Stomach (tissue), 19 donors: ENCODE measurements around the gene EIF4EBP2. TPM values are rescaled to one million over a fixed set of nuclear protein-coding genes. Genes with fewer than 3 reads are reported as not detected.

Experiments
- DNase-seq, 2 donors: peaks; one replicate each; pipeline versions ENCODE4 v3.0.0 to v3.0.0-alpha.2; 2013 to 2019
- H3K27ac ChIP-seq, 5 donors: fragments of 200-600 bp in 4 of 5; sonication (generic) in 4 of 5; one replicate each; pipeline ENCODE4 v1.5.1; 2013 to 2019; ENCODE audit warnings: mild to moderate bottlenecking in 1 of 5, moderate library complexity in 1 of 5
- H3K27me3 ChIP-seq, 3 donors: fragments of 200-600 bp; sonication (generic); one replicate each; pipeline ENCODE4 v1.5.1; 2017 to 2019; ENCODE audit warnings: mixed run types in 1 of 3
- H3K36me3 ChIP-seq, 4 donors: fragments of 200-600 bp; sonication (generic); 1 replicate in 3 of 4; 2 replicates in 1 of 4; pipeline ENCODE4 v1.5.1; 2016 to 2019
- H3K4me1 ChIP-seq, 4 donors: fragments of 200-600 bp; sonication (generic); one replicate each; pipeline ENCODE4 v1.5.1; 2016 to 2019
- H3K4me3 ChIP-seq, 4 donors: fragments of 200-600 bp; sonication (generic) in 3 of 4; one replicate each; pipeline ENCODE4 v1.5.1; 2016 to 2019; ENCODE audit warnings: mild to moderate bottlenecking in 1 of 4
- H3K9me3 ChIP-seq, 4 donors: fragments of 200-600 bp; sonication (generic); one replicate each; pipeline ENCODE4 v1.5.1; 2016 to 2019
- CTCF ChIP-seq, 7 experiments: fragments of 450-650 bp in 4 of 7; fragments of 200-600 bp in 3 of 7; sonication (generic) in 3 of 7; IDR thresholded peaks; one replicate each; pipeline ENCODE4 v1.5.1; 2016 to 2019; ENCODE audit warnings: antibody characterized with exemption in 7 of 7, control low read depth in 2 of 7, mild to moderate bottlenecking in 1 of 7
- EP300 ChIP-seq: sonication (generic); formaldehyde crosslinking; IDR thresholded peaks from one replicate; pipeline ENCODE4 v1.6.1; 2017; ENCODE audit warnings: antibody characterized with exemption
- POLR2A ChIP-seq, 4 donors: fragments of 450-650 bp; IDR thresholded peaks; one replicate each; pipeline ENCODE4 v1.6.1; 2016; ENCODE audit warnings: antibody characterized with exemption in 4 of 4, control low read depth in 2 of 4, mild to moderate bottlenecking in 1 of 4, moderate library complexity in 1 of 4
- POLR2AphosphoS5 ChIP-seq, 3 donors: sonication (generic); formaldehyde crosslinking; IDR thresholded peaks; one replicate each; pipeline ENCODE4 v1.6.1; 2016; ENCODE audit warnings: antibody characterized with exemption in 3 of 3
- WGBS, 5 donors: extraction: QIAGEN DNeasy Blood & Tissue Kit in 3 of 5; methylation state at CpG; one replicate each; pipeline versions ENCODE4 v1.1.5 to v1.1.7; 2013 to 2018; 5-methylcytosine and 5-hydroxymethylcytosine counted together
- intact Hi-C: fragments of 100-400 bp; cut with DNase I; formaldehyde crosslinking; loops from one replicate; pipeline ENCODE4 v1.15.1; 2023; ENCODE audit warnings: low total_unique reads
- long read RNA-seq, 10 donors: transcript quantifications; one replicate each; lab custom pipeline, GENCODE V29; 2026
- polyA plus RNA-seq, 3 donors: library from polyadenylated mRNA; stranded (reverse); fragments of 200-250 nt; gene quantifications; one replicate each; pipeline ENCODE4 v1.2.3, GENCODE V29; 2013
- total RNA-seq, 5 donors: library from RNA; depleted of rRNA; stranded (reverse); fragments of >200 nt; gene quantifications; one replicate each; pipeline versions ENCODE4 v1.1.0 to v1.2.3, GENCODE V29; 2014 to 2016
- donor health status: healthy with polysubstance abuse.
- donor health status: Bipolar disorder and iron deficiency.
- donor health status: healthy.

EIF4EBP2 gene
- total RNA-seq = 10 to 100 TPM; 24.0 to 74.7 (median 64.3) TPM
- 10 to 100 TPM; 18.9 to 43.2 (median 32.4) TPM for polyA plus RNA-seq
- long read RNA-seq, donor 1, full-length matches to known transcripts = 15 of 15 reads
- long read RNA-seq, donor 1, partial matches to known transcripts = 0 of 15 reads
- long read RNA-seq, donor 1, other reads (novel, unspliced or antisense) = 0 of 15 reads
- long read RNA-seq, donor 2, full-length matches to known transcripts = 19 of 19 reads
- long read RNA-seq, donor 2, partial matches to known transcripts = 0 of 19 reads
- long read RNA-seq, donor 2, other reads (novel, unspliced or antisense) = 0 of 19 reads
- long read RNA-seq, donor 3, full-length matches to known transcripts = 17 of 17 reads
- long read RNA-seq, donor 3, partial matches to known transcripts = 0 of 17 reads
- long read RNA-seq, donor 3, other reads (novel, unspliced or antisense) = 0 of 17 reads
- long read RNA-seq, donor 4, full-length matches to known transcripts = 2 of 2 reads
- long read RNA-seq, donor 4, partial matches to known transcripts = 0 of 2 reads
- long read RNA-seq, donor 4, other reads (novel, unspliced or antisense) = 0 of 2 reads
- long read RNA-seq, donor 5, full-length matches to known transcripts = 44 of 44 reads
- long read RNA-seq, donor 5, partial matches to known transcripts = 0 of 44 reads
- long read RNA-seq, donor 5, other reads (novel, unspliced or antisense) = 0 of 44 reads
- long read RNA-seq, donor 6, full-length matches to known transcripts = 43 of 50 reads
- long read RNA-seq, donor 6, partial matches to known transcripts = 7 of 50 reads
- long read RNA-seq, donor 6, other reads (novel, unspliced or antisense) = 0 of 50 reads
- long read RNA-seq, donor 7, full-length matches to known transcripts = 41 of 101 reads
- long read RNA-seq, donor 7, partial matches to known transcripts = 60 of 101 reads
- long read RNA-seq, donor 7, other reads (novel, unspliced or antisense) = 0 of 101 reads
- long read RNA-seq, donor 8, full-length matches to known transcripts = 38 of 38 reads
- long read RNA-seq, donor 8, partial matches to known transcripts = 0 of 38 reads
- long read RNA-seq, donor 8, other reads (novel, unspliced or antisense) = 0 of 38 reads
- long read RNA-seq, donor 9, full-length matches to known transcripts = 29 of 47 reads
- long read RNA-seq, donor 9, partial matches to known transcripts = 18 of 47 reads
- long read RNA-seq, donor 9, other reads (novel, unspliced or antisense) = 0 of 47 reads
- long read RNA-seq, donor 10, full-length matches to known transcripts = 11 of 11 reads
- long read RNA-seq, donor 10, partial matches to known transcripts = 0 of 11 reads
- long read RNA-seq, donor 10, other reads (novel, unspliced or antisense) = 0 of 11 reads

DNA sequence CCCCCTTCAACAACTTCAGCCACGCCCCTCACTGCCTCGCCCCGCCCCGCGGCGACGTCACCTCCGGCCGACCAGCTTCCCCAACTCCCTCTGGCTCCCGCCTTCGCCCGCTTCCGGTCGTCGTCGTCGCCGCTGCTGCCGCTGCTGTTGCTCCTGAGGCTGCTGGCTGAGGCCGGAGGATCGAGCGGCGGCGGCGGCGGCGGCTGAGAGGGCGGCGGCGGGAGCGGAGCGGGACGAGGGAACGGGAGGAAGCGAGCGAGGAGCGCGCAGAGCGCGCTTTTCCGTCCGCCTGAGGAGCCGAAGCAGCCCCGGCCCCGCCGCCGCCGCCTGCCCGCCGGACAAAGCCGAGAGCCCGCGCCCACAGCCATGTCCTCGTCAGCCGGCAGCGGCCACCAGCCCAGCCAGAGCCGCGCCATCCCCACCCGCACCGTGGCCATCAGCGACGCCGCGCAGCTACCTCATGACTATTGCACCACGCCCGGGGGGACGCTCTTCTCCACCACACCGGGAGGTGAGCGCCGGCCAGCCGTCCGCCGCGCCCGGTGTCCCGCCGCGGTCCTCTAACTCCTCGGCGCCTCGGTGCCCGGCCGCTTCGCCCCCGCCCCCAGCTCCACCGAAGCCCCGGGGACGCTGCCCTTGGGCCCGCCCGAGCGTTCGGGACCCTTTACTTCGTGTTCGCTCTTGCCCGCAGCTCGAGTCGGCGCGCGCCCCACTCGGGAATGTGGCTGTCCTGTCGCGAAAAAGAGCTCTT is at the start of gene EIF4EBP2:
Gene EIF4EBP2, plus strand, starts transcription at position 110 of the 751 bp plus-strand sequence. Its CDS starts 257 bp downstream, at position 367.
- Histone ChIP-seq H3K4me1 (peaks cover 26 to 47% (median 39%) of the 10 kb centered on the region in 4 donors), H3K27ac (peak within 1 kb of the TSS; percentile 96 to 100 (median 99)), H3K27me3 (no peaks in the 10 kb centered on the region), H3K36me3 (no peaks in the 10 kb centered on the region), H3K9me3 (no peaks in the 10 kb centered on the region), H3K4me3 (peak within 1 kb of the TSS; percentile 78 to 98 (median 82))
- TF ChIP-seq EP300 = no peak
- TF ChIP-seq POLR2A (IDR thresholded peaks at IDR 0.05) = peak in 2 of 4 donors; percentile 57 to 92
- TF ChIP-seq CTCF (IDR thresholded peaks at IDR 0.05) = no peak
- TF ChIP-seq POLR2AphosphoS5 (IDR thresholded peaks at IDR 0.05) = peak; percentile 99 to 100 (median 100)
- 0 to 1% (median 1%) methylated on average over 29 to 103 of the region's 103 CpGs for WGBS, 5 donors
- intact Hi-C loops = no loop called here
- peak; percentile 99 for DNase-seq

GRCh38 chr10:70354556-70354955 is 49.4 kb upstream of the EIF4EBP2 start:
- peaks cover 0 to 28% (median 4%) of the 10 kb centered on the region in 4 donors for H3K4me1 ChIP-seq
- H3K9me3 ChIP-seq = no peaks in the 10 kb centered on the region
- no peak overlapping the region for H3K4me3 ChIP-seq
- H3K27me3 ChIP-seq = no peaks in the 10 kb centered on the region
- H3K36me3 ChIP-seq = no peaks in the 10 kb centered on the region
- DNase-seq = no peak
- H3K27ac ChIP-seq = peak overlapping the region in 1 of 5 donors; percentile 45
- TF ChIP-seq EP300 (no peak), POLR2AphosphoS5 (IDR thresholded peaks at IDR 0.05) (no peak), CTCF (IDR thresholded peaks at IDR 0.05) (no peak), POLR2A (IDR thresholded peaks at IDR 0.05) (no peak)
- 68 to 95% (median 91%) methylated on average over 5 of the region's 5 CpGs for WGBS, 5 donors
- intact Hi-C loops = no loop called here

DNA sequence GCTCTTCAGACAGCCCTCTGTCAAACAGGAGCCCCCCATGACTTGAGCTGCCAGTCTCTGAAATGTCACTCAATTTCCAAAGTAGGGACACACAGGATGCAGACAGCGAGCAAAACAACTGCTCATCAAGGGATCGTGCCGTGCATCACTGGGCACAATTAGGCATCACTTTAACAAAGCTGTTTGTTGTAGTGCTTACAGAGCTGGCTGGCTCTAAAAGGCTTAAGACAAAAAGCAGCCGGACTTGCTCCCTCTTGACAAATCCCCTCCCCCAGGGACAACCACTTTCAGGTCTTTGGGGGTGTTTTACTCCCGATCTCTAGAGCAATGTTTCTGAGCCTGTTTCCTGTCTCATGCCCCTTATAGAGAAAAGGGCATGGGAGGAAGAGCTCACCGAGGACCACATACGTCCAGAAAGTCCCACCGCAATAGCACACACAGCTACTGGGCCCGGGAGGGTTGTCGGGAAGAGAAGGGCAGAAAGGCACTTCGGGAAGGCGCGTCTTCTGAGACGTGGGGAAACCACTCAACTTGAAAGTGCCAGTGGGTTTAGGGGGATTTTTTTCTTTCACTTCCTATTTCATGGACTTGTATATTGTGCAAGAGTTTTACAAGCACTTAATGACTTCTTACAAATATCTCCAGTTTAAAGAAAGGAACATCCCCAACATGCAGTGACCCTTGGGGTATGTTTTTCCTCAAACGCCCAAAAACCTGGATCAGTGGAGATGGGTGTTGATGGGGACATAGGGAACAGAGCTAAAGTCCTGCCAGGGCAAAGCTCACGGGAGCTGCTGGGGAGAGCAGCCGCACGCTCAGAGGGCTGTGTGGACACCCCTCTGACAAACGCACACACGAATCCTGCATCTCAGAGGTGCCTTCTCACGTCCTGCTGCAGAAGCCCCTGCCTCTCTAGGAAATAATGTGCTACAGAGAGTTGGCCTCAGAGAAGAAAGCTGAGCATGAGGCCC is 48.6 kb upstream of the EIF4EBP2 start:
- Histone ChIP-seq H3K4me1 (peaks cover 0 to 28% (median 4%) of the 10 kb centered on the region in 4 donors), H3K27me3 (no peaks in the 10 kb centered on the region), H3K36me3 (no peaks in the 10 kb centered on the region), H3K9me3 (no peaks in the 10 kb centered on the region), H3K27ac (peak overlapping the region in 1 of 5 donors; percentile 45), H3K4me3 (no peak overlapping the region)
- intact Hi-C loops = no loop called here
- WGBS, 5 donors = 68 to 77% (median 72%) methylated on average over 21 of the region's 21 CpGs
- peak in 1 of 2 donors; percentile 50 for DNase-seq
- TF ChIP-seq POLR2A (IDR thresholded peaks at IDR 0.05) (no peak), EP300 (no peak), POLR2AphosphoS5 (IDR thresholded peaks at IDR 0.05) (no peak), CTCF (IDR thresholded peaks at IDR 0.05) (no peak)
